ENCODE measurements around the gene ATF6.
"Not testable (repeated sequence)": the region's sequence is repeated elsewhere in the genome, so short reads cannot be mapped to it uniquely, and the experiment has no call there.

The ATF6 gene, protein sequence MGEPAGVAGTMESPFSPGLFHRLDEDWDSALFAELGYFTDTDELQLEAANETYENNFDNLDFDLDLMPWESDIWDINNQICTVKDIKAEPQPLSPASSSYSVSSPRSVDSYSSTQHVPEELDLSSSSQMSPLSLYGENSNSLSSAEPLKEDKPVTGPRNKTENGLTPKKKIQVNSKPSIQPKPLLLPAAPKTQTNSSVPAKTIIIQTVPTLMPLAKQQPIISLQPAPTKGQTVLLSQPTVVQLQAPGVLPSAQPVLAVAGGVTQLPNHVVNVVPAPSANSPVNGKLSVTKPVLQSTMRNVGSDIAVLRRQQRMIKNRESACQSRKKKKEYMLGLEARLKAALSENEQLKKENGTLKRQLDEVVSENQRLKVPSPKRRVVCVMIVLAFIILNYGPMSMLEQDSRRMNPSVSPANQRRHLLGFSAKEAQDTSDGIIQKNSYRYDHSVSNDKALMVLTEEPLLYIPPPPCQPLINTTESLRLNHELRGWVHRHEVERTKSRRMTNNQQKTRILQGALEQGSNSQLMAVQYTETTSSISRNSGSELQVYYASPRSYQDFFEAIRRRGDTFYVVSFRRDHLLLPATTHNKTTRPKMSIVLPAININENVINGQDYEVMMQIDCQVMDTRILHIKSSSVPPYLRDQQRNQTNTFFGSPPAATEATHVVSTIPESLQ

DNA sequence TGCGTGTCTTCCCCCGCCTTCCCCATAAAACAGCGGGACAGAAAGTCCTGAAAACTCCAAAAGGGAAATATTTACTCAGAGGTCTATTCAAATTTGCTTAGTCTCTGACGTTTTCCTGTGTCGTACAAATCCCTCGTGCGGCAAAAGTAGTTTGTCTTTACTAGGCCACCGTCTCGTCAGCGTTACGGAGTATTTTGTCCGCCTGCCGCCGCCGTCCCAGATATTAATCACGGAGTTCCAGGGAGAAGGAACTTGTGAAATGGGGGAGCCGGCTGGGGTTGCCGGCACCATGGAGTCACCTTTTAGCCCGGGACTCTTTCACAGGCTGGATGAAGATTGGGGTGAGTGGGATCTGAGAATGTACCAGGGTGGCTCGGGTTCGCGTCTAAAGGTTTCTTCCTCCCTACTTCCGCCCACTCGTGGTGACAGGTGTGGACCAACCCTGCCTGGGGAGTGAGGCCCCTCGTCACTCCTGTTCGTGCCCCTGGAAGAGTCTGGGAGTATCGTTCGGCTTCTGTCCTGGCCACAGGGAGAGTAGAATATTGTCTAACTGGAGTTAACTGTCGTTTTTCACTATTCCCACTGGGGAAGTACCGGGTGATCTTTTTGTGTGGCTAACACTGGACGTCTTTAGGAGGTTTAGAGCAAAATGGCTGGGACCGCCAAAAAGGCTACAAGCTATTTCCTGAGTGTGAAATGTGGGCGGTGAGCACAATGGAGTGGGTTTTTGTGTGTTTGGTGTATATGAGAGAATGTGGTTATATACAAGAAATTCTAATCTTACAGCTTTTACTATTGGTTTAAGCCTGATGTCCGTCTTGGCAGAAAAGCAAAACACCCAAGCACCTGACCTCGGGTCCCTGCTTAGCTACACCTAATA, at the start of gene ATF6:
Gene ATF6 (plus strand): TSS at position 219 of the 880 bp plus-strand sequence. CDS start 41 bp downstream, at position 260.
- peak; percentile 95 for DNase-seq (ENCODE audit: low read depth, low spot score)

DNA sequence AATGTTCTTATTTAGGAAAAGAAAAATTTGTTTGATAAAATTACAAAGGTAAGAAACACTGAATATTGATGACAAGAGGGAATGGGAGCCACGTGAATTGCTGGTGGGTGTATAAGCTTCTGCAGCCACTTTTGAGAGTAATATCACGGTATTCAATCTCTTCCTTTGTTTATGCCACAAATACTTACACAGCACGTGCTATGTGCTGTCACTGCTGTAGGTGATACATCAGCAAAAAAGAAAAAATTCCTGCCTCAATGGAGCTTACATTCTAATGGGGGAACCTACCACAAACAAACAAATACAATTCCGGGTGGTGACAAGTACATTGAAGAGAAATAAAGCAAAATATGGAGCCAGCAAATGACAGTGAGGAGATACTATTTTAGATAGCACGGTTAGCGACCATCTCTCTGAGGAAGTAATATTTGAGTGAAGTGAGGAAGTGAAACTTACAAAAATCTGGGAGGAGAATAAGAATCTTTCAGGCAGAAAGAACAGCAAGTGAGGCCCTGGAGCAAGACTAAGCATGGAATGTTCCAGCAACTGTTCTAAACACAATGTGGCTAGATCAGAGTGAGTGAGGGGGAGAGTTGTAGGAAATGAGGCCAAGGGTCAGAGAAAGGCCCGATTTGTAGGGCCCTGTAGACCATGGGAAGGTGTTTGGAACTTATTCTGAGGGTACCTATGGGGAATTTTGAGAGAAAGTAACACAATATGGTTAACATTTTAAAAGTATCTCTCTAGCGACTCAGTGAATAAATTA, 47.4 kb upstream of the ATF6 start:
- DNase-seq (ENCODE audit: low read depth, low spot score): no peak

DNA sequence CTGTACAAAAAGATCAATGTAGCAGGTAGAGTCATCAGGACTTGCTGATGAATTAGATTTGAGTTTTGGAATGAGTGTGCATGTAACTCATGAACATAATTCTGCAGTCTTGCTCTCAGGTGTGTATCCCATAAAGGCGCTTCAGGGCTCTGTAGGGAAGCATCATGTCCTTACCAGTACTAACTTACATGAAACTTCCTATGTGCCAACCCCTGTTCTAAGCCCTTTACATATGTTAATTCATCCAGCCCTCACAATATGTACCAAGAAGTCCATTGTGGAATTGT, 46.9 kb upstream of the ATF6 start:
- no peak for DNase-seq (ENCODE audit: low read depth, low spot score)

DNA sequence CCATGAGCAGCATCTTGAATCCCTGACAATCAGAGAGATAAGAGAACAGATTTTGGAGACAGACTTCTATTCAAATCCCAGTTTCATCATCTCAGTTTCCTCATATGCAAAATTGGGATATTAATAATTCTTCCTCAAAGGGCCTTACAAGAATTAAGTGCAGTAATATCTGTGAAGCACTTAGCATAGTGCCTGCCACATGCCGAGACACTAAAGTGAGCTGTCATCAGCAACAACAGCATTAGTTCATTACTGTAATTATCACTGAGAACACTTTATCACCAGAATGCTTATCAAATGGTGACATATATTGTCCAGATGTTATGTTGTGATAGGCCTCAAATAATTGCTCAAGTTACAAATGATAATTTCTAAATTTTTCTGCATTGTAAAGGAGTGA, 45.7 kb upstream of the ATF6 start:
- DNase-seq (ENCODE audit: low read depth, low spot score): no peak

DNA sequence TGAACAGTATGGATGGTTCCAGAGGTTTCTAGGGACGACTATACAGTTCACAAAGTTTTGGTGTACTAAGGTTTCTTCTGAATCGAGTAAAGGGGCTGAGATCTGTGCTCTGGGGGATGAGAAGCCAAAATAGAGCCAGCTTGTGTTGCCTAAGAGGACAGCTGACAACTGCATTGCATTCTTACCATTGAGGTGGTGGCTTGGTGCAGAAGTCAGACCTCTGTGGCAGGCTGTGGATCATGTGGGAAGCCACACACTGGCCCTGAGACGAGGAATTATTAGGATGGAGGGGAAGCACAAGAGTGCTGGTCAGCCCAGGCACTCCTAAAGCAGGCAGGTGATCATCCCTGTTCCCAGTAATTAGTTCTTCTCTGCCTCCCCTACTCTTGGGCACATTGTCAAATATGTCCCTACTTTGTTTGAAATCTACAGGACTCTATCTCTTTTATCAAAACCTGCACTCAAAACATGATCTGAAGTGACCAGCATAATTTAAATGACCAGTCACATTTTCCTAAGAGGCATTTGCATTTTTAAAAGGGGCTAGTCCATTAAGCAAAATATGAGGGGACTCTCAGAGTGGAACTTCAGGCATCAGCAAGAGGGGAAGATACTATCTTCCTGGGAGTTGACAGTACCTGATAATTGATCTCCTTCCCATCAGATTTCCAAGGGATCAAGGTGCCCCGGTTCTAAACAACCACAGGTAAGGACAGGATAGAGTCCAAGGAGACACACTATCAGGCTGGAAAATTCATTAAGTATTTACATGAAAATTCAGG, 45.0 kb upstream of the ATF6 start, which contains the start of gene FCRLB:
Gene FCRLB (plus strand): TSS at position 589 of the 782 bp plus-strand sequence. CDS start 1,129 bp downstream, outside the sequence.
- DNase-seq (ENCODE audit: low read depth, low spot score): no peak

DNA sequence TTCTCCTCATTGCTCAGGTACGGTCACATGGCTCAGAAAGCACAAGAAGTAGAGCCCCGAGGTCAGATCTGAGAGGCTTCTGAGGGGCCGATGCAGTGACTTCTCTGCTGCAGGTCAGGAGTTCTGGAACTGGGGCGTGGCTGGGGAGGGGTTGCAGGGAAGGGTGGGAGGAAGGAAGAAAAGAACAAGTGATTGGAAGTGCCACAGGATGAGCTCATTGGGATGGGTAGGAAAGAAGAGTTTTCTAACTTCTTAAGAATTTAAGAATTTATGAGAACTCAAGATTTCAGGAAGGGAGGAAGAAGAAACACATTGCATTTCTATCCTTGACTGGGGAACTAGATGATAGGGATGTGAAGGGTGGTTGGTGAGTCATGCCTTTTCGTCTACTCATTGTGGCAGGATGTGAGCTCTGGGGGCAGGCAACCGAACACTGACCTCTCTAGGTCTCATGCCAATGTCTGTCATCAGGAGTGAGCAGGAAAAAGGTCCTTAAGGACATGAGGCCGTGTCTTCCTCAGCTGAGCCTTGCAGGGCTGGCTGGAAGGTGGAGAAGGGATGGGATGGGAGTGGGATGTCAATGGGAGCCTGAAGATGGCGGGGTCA, 44.3 kb upstream of the ATF6 start:
- peak; percentile 41 for DNase-seq (ENCODE audit: low read depth, low spot score)

DNA sequence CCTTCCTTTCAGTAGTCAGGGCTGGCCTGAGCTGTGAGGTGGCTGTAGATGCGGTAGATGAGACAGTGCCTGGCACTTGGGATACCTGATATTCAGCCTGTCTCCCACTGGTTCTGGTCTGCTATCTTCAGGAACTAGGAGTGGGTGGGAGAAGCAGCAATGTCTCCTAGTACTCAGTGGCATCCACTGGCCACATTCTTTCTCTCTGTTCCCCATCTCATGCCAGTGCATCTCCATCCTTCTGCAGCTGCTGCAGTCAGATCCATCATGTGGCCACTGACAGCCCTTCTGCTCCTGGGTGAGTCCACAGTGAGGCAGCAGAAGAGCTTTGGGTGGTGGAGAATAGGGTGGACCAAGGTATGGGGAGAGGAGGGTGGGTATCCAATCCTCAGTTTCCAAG, 43.7 kb upstream of the ATF6 start:
- no peak for DNase-seq (ENCODE audit: low read depth, low spot score)

DNA sequence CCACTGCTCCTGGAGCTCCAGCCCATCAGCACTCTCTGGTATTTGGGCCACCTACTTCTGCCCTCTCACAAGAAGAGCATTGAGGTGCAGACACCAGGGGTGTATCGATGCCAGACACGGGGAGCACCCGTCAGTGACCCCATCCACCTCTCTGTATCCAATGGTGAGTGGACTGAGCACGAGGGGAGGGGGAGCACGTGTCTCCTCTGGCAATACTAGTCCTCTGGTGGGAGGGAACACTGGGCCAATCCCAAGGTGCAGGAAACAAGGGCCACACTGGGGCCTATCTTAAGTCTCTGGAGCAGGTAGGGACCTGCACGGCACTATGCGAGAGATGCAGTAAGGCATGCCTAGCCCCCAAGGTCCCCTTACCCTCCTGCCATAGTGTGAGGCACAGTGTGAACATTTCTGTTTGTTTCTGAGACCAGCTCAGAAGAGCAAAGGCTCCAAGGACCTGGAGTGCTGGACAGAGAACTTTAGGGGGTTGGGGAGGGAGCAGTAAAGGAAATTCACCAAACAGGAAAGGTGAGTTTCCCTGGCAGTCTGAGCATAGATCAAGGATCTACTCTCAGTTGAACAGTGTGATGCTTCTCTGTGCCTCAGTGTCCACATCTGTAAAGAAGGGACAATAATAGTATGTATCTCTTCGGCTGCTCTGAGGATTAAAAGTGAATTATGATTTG, 42.5 kb upstream of the ATF6 start:
- DNase-seq (ENCODE audit: low read depth, low spot score): no peak

DNA sequence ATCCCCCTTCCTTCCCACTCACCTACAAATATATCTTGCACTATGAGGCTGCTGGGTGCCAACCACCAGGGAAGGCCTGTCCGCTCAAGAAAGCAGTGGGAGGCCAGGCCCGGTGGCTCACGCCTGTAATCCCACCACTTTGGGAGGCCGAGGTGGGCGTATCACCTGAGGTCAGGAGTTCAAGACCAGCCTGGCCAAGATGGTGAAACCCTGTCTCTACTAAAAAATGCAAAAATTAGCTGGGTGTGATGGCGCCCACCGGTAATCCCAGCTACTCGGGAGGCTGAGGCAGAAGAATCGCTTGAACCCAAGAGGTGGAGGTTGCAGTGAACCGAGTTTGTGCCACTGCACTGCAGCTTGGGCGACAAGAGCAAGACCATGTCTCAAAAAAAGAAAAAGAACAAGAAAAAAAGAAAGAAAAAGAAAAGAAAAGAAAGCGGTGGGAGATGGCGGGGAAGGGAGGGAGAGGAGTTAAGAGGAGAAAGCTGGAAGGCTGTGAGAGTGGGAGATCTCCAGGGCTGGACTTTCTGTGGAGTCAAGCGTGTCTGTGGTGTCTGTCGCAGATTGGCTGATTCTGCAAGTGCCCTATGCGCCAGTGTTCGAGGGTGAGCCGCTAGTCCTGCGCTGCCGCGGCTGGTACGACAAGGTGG, 40.7 kb upstream of the ATF6 start:
- DNase-seq (ENCODE audit: low read depth, low spot score): not testable (repeated sequence)

DNA sequence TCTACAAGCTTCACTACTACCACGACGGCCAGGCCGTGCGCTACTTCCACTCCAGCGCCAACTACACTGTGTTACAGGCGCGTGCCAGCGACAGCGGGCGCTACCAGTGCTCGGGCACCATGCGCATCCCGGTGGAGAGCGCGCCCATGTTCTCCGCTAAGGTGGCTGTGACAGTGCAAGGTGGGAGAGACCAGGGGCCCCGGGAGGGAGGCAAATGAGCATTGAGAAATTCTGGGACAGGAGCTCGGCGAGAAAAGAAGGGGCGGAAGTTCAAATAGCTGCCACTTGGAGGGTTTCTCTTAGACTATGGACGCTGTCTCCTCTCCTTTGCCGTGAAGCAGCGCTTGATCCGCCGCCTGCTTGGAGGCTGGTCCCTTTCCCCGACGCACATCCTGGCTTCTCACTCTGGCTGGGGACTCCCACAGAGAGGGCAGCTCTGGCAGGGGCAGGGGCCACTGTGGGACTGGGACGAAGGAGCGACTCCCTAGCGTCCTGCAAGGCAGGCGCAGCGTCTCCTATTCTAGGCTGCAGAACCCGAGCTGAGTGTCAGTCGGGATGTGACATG, 40.1 kb upstream of the ATF6 start:
- peak; percentile 62 for DNase-seq (ENCODE audit: low read depth, low spot score)

DNA sequence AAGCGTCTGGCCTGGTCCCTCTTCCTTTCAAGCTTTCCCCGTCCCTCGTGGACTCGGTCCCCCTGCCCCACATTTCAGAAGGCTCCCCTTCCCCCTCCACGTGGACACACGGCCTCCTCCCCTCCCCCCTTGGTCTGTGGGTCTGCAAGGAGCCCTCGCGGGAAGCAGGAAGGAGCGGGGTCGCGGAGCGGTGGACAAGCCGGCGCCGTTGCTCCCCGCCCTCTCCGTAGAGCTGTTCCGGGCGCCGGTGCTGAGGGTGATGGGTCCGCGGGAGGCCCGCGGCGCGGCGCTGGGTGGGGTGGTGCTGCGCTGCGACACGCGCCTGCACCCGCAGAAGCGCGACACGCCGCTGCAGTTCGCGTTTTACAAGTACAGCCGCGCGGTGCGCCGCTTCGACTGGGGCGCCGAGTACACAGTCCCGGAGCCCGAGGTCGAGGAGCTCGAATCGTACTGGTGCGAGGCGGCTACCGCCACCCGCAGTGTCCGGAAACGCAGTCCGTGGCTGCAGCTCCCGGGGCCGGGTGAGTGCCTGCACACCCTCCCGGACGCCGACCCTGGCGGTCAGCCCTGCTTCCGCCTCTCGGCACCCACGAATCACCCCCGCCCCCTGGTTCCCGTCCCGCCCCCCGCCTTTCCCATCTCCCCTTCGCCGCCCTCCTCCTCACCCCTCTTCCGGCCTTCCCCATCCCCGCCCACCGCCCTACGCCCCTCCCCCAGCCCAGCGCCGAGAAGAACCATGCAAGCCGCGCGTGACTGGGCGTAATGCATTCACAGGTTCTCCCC, 39.5 kb upstream of the ATF6 start:
- peak; percentile 85 for DNase-seq (ENCODE audit: low read depth, low spot score)

DNA sequence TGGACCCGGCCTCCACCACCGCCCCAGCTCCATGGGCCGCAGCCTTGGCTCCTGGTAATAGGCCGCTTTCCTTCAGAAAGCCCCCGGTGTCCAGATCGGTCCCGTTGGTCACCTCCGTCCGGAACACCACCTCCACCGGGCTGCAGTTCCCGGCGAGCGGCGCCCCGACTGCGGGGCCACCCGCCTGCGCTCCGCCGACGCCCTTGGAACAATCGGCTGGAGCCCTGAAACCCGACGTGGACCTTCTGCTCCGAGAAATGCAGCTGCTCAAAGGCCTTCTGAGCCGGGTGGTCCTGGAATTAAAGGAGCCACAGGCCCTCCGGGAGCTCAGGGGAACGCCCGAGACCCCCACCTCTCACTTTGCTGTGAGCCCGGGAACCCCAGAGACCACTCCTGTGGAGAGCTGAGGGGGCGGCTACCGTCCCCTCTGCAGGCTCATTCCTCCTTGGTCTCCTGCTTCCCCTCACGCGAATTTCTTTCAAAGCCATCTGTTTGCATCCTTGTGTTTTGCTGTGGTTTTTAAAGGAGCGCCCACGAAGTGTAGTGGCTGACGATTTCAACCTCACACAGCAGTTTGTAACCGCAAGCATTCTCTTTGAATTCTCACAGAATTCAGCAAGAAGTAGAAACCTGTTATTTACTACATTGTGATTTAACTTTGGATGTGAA, 38.7 kb upstream of the ATF6 start:
- peak; percentile 85 for DNase-seq (ENCODE audit: low read depth, low spot score)

DNA sequence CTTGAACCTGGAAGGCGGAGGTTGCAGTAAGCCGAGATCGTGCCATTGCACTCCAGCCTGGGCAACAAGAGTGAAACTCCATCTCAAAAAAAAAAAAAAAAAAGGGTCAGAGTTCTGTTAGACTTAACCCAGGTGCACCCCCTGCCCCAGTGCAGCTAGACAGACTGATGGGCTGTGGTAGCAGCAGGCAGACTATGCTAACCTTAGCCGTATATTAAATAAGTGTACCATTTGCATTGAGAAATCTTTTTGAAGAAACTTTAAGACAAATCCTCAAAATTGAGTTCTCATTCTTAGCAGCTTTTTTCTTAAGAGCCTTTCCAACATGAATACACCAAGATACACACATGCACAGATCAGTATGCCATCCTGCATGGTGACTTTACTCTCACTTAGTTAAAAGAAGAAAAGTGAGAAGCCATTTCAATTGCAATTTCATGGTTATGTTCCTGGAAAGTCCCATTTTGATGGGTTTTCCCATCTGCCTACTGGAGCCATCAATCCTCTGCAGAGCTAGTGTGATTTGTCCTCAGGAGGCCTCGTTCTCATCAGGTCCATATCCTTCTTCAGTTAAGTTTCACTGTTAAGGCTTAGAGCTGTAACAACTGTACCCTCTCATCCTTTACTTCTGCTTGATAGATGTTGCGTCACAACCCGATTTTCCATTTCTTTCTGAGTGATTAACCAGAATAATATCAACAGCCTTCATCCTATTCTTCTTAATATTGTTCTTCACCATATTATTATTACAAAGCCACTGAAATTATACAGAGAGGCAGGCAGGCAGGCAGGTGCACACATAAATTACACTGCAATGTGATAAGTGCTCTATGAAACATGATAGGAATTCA, 37.5 kb upstream of the ATF6 start:
- DNase-seq (ENCODE audit: low read depth, low spot score): no peak

DNA sequence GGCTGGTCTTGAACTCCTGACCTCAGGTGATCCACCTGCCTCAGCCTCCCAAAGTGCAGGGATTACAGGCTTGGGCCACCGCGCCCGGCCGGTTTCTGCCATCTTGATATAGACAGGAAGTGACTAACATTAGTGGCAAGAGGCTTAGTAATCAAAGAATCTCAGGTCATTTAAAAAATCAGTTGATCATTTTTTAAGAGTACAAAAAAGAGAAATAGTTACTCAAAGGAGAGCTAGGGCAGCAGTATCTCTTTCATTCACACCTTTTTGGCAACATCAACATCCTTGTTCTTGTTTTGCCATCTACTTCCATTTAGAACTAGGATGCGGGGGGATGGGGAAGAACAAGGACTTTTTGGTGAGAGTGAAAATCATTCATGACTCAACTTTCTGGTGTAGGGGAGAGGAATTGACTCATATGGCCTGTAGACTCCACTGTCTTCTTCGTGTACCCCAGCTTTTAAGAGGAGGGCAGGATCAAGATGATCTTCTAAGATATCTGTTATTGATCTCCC, 36.0 kb upstream of the ATF6 start:
- no peak for DNase-seq (ENCODE audit: low read depth, low spot score)

DNA sequence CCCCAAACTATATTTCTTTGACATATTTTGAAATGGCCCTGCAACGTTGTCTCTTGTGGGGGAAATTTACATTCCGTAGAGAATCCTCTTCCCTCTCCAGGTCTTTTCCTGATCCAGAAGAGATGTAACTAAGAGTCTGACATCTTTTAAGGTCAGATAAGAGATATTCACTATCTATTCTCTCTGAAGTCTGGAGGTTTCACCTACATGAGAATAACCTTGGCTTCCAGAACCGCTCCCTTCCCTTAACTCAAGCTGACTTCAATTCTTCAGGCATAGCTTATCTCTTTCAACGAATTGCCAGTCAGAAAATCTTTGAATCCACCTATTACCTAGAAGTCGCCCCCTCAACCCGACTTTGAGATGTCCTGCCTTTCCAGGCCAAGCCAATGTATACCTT, 34.9 kb upstream of the ATF6 start:
- DNase-seq (ENCODE audit: low read depth, low spot score): no peak

DNA sequence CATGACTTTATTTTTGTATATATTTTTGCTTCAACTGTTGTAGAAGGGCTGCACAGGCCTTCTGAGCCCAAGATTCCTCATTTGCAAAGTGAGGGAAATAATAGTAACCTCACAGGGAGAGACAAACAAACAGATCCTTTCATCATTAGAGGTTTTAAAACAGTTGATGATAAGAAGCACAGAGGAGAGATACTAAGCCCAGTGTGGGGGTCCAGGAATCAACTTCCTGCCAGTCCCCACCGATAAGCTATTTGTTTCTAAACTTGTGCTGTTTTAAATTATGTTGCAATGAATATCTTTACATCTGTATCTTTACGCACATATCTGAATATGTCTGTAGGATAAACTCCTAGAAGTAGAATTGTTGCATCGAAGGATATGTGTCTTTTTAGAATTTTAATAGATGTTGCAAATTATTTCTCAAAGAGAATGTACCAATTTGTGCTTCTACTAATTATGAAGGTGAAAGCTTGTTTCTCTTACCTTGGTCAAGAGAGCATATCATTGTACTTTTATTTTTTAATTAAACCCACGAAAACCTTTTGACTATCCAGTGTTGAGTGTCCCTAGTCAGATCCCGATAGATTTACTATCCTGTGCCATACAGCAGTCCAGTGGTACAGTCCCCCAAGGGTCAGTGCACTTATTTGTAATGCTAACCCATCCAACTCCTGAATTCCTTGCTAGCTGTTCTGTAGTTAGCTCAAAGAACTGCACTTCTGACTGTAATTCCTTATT, 34.0 kb upstream of the ATF6 start:
- no peak for DNase-seq (ENCODE audit: low read depth, low spot score)
